Natural killer cell treated with Interleukin-12 subunit alpha and Interleukin-12 subunit beta and Interleukin-15 and Interleukin-18, amount 100 ng/mL, for 72 hours (primary cell): ENCODE results near the gene SGSH. TPM values are rescaled to one million over a fixed set of nuclear protein-coding genes. Genes with fewer than 3 reads are reported as not detected.

Source experiments
- ATAC-seq, 2 donors: fragments of 150-1000 bp; cut with Tn5 transposase in 1 of 2; sonication (Bioruptor Pico), chemical (Tn5 transposase) in 1 of 2; 2 replicates each; pipeline ENCODE4 v1.10.0; 2021
- DNase-seq: peaks from one replicate; pipeline ENCODE4 v3.0.0; 2022; ENCODE audit warnings: low spot score
- H3K27ac Mint-ChIP-seq, 2 donors: 1 replicate in 1 of 2; 2 replicates in 1 of 2; pipeline ENCODE4 v1.8.0; 2022; ENCODE audit warnings: mixed read lengths in 2 of 2, mild to moderate bottlenecking in 1 of 2, moderate library complexity in 1 of 2
- H3K27me3 Mint-ChIP-seq, 2 donors: 1 replicate in 1 of 2; 2 replicates in 1 of 2; pipeline ENCODE4 v1.8.0; 2022; ENCODE audit warnings: mixed read lengths in 2 of 2
- H3K36me3 Mint-ChIP-seq: one replicate; pipeline ENCODE4 v1.8.0; 2022; ENCODE audit warnings: mixed read lengths
- H3K4me1 Mint-ChIP-seq, 2 donors: 1 replicate in 1 of 2; 2 replicates in 1 of 2; pipeline ENCODE4 v1.8.0; 2022; ENCODE audit warnings: low read depth in 2 of 2, mixed read lengths in 2 of 2, mild to moderate bottlenecking in 1 of 2
- H3K4me3 Mint-ChIP-seq: one replicate; pipeline ENCODE4 v1.8.0; 2022; ENCODE audit warnings: mixed read lengths
- H3K9me3 Mint-ChIP-seq: 2 replicates; pipeline ENCODE4 v1.8.0; 2022; ENCODE audit warnings: mixed read lengths
- total RNA-seq, 2 donors: library from RNA; stranded (reverse); gene quantifications; one replicate each; pipeline ENCODE4 v1.2.3, GENCODE V29; 2022

SGSH gene
- total RNA-seq, 2 donors from 2014 or later = 9.9 to 32.4 TPM

- Mint-ChIP-seq H3K9me3 (peaks cover 3% of the 10 kb centered on the region), H3K27me3 (no peaks in the 10 kb centered on the region), H3K4me3 (no peak overlapping the region), H3K27ac (no peak overlapping the region), H3K36me3 (peaks cover 7% of the 10 kb centered on the region), H3K4me1 (peaks cover 5 to 8% of the 10 kb centered on the region in 2 donors)
- ATAC-seq (no peak), DNase-seq (no peak)
Measured at GRCh38 chr17:80227156-80227555, 7.0 kb upstream of the SGSH start.

DNA sequence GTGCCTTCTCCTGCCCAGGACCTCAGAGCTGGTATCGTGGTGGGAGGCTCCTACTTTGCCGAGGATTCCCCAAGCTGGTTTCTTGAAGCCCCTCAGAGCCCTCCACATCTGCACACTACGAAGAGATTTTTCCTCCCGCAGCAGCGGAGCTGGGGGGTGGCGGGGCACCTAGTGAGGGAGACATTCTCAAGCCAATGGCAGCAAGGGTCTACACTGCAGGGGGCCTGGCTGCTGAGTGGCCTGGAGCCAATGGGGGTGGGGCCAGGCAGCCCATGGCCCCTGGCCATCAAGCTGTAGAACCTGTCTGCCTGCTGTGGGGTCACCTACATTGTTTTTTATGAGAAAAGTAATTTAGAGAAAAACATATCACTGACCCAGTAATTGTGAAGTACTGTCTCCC lies 5.1 kb upstream of the SGSH start:
- Mint-ChIP-seq H3K27me3 (no peaks in the 10 kb centered on the region), H3K4me1 (peaks cover 7 to 8% of the 10 kb centered on the region in 2 donors), H3K4me3 (no peak overlapping the region), H3K27ac (no peak overlapping the region), H3K36me3 (no peaks in the 10 kb centered on the region), H3K9me3 (no peaks in the 10 kb centered on the region)
- no peak for ATAC-seq
- no peak for DNase-seq

- Mint-ChIP-seq H3K36me3 (no peaks in the 10 kb centered on the region), H3K4me3 (no peak overlapping the region), H3K27me3 (no peaks in the 10 kb centered on the region), H3K9me3 (no peaks in the 10 kb centered on the region), H3K27ac (no peak overlapping the region), H3K4me1 (peaks cover 8 to 10% of the 10 kb centered on the region in 2 donors)
- ATAC-seq (no peak), DNase-seq (no peak)
Measured at GRCh38 chr17:80224683-80225082, 4.5 kb upstream of the SGSH start.

GRCh38 chr17:80223838-80224497 lies 3.8 kb upstream of the SGSH start:
- Mint-ChIP-seq H3K4me1 (peaks cover 15 to 16% of the 10 kb centered on the region in 2 donors), H3K36me3 (no peaks in the 10 kb centered on the region), H3K9me3 (no peaks in the 10 kb centered on the region), H3K27ac (no peak overlapping the region), H3K4me3 (no peak overlapping the region), H3K27me3 (no peaks in the 10 kb centered on the region)
- ATAC-seq = no peak
- DNase-seq = no peak

DNA sequence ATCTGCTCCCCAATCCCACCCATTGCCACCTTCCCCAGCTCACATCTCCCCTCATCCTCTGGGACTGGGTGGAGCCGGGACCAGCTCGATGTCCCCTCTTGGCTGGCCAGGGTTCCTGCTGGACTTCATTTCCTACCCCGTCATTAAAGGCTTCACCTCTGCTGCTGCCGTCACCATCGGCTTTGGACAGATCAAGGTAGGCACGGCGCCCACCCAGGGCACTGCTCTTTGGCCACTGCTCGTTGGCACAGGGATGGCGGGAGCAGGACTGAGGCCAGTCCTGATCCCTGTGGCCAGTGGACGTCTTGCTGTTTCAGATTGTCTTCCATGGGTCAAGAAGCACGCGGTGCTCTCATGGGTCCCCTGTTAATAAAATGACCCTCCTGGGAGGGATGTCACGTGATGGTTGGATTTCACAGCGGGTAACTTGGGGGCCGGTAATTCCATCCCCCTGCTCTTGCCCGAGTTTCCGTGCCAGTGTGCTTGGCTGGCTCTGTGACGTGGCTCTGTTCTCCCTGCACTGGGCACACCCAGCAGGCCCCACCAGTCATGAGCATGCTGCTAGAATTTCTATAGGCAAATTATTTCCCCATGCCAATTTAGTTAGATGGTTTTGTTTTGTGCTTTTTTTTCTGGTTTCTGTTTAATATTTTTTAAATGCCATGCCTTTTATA lies 3.1 kb upstream of the SGSH start:
- no peak overlapping the region for H3K27ac Mint-ChIP-seq
- no peaks in the 10 kb centered on the region for H3K9me3 Mint-ChIP-seq
- H3K4me3 Mint-ChIP-seq = no peak overlapping the region
- no peaks in the 10 kb centered on the region for H3K27me3 Mint-ChIP-seq
- ATAC-seq (no peak), DNase-seq (no peak)
- peaks cover 20 to 22% of the 10 kb centered on the region in 2 donors for H3K4me1 Mint-ChIP-seq
- H3K36me3 Mint-ChIP-seq = no peaks in the 10 kb centered on the region

- Mint-ChIP-seq H3K36me3 (no peaks in the 10 kb centered on the region), H3K9me3 (no peaks in the 10 kb centered on the region), H3K27ac (no peak overlapping the region), H3K4me1 (peaks cover 23 to 25% of the 10 kb centered on the region in 2 donors), H3K4me3 (no peak overlapping the region), H3K27me3 (no peaks in the 10 kb centered on the region)
- DNase-seq = no peak
- ATAC-seq = no peak
Measured at GRCh38 chr17:80222376-80223141, 2.4 kb upstream of the SGSH start.

DNA sequence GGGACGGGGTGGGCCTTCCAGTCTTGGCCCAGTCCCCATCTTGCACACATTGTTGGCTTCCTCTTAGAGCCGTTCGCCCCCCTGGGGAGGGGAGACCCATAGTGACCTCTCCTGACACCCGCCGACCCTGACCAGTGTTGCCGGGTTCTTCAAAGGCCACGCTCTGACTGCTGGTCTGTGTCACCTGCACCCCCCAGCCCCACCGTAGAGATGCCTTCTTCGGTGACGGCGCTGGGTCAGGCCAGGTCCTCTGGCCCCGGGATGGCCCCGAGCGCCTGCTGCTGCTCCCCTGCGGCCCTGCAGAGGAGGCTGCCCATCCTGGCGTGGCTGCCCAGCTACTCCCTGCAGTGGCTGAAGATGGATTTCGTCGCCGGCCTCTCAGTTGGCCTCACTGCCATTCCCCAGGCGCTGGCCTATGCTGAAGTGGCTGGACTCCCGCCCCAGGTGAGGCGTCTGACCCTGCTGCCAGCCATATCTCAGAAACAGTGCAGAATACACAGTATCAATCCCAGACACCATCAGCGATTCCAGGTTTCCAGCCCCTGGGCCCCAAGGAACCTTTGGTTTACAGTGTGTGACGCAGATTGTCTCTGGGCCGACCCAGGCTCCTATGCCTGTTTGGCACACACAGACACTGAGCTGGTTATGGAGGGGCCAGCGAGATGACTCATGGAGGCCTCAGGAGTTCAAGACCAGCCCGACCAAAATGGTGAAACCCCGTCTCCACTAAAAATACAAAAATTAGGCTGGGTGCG lies 1.4 kb upstream of the SGSH start:
- DNase-seq = no peak
- no peaks in the 10 kb centered on the region for H3K36me3 Mint-ChIP-seq
- peak overlapping the region in 1 of 2 donors; percentile 62 for H3K27ac Mint-ChIP-seq
- no peaks in the 10 kb centered on the region for H3K9me3 Mint-ChIP-seq
- peaks cover 27 to 31% of the 10 kb centered on the region in 2 donors for H3K4me1 Mint-ChIP-seq
- no peak for ATAC-seq
- peak overlapping the region; percentile 79 for H3K4me3 Mint-ChIP-seq
- H3K27me3 Mint-ChIP-seq = no peaks in the 10 kb centered on the region

GRCh38 chr17:80220736-80221215 lies 643 bp upstream of the SGSH start:
- H3K4me3 Mint-ChIP-seq = peak overlapping the region; percentile 79
- peak overlapping the region in 1 of 2 donors; percentile 62 for H3K27ac Mint-ChIP-seq
- no peaks in the 10 kb centered on the region for H3K9me3 Mint-ChIP-seq
- H3K36me3 Mint-ChIP-seq = no peaks in the 10 kb centered on the region
- peaks cover 27 to 31% of the 10 kb centered on the region in 2 donors for H3K4me1 Mint-ChIP-seq
- no peaks in the 10 kb centered on the region for H3K27me3 Mint-ChIP-seq
- ATAC-seq (no peak), DNase-seq (no peak)

DNA sequence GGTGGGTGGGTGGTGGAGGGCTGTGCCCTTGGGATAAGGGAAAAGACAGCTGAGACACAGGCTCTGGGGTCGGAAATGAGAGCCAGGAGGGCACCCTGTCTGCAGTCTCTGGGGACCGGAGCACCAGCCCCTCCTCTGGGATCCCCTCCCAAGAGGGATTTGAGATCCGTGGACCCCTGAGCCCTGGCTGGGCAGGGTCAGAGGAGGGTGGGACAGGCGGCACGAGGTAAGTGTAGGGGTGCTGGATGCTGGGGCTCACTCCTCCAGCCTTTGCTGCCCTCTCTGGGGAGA lies 425 bp downstream of the SGSH start:
- H3K36me3 Mint-ChIP-seq = no peaks in the 10 kb centered on the region
- H3K4me1 Mint-ChIP-seq = peaks cover 27 to 31% of the 10 kb centered on the region in 2 donors
- DNase-seq (no peak), ATAC-seq (peak in 1 of 2 donors; percentile 23)
- H3K27me3 Mint-ChIP-seq = no peaks in the 10 kb centered on the region
- H3K27ac Mint-ChIP-seq = peak overlapping the region; percentile 80 to 83
- H3K4me3 Mint-ChIP-seq = peak overlapping the region; percentile 88
- no peaks in the 10 kb centered on the region for H3K9me3 Mint-ChIP-seq

- peak; percentile 91 for DNase-seq
- Mint-ChIP-seq H3K27ac (peak overlapping the region; percentile 80 to 83), H3K27me3 (no peaks in the 10 kb centered on the region), H3K4me1 (peaks cover 26 to 29% of the 10 kb centered on the region in 2 donors), H3K9me3 (no peaks in the 10 kb centered on the region), H3K36me3 (no peaks in the 10 kb centered on the region), H3K4me3 (peak overlapping the region; percentile 88)
- ATAC-seq = peak; percentile 89 to 91
Measured at GRCh38 chr17:80219013-80219762, 945 bp downstream of the SGSH start.

GRCh38 chr17:80218391-80218790 lies 1.7 kb downstream of the SGSH start:
- H3K36me3 Mint-ChIP-seq = no peaks in the 10 kb centered on the region
- peaks cover 22 to 24% of the 10 kb centered on the region in 2 donors for H3K4me1 Mint-ChIP-seq
- H3K27ac Mint-ChIP-seq = peak overlapping the region; percentile 80 to 83
- ATAC-seq (no peak), DNase-seq (no peak)
- peak overlapping the region; percentile 88 for H3K4me3 Mint-ChIP-seq
- no peaks in the 10 kb centered on the region for H3K27me3 Mint-ChIP-seq
- no peaks in the 10 kb centered on the region for H3K9me3 Mint-ChIP-seq

- H3K27ac Mint-ChIP-seq = peak overlapping the region in 1 of 2 donors; percentile 55
- H3K36me3 Mint-ChIP-seq = no peaks in the 10 kb centered on the region
- H3K4me3 Mint-ChIP-seq = peak overlapping the region; percentile 10
Measured at GRCh38 chr17:80217703-80218362, 2.3 kb downstream of the SGSH start.

More at GRCh38 chr17:80217703-80218362, 2.3 kb downstream of the SGSH start:
- Mint-ChIP-seq H3K4me1 (peaks cover 22 to 24% of the 10 kb centered on the region in 2 donors), H3K9me3 (no peaks in the 10 kb centered on the region), H3K27me3 (no peaks in the 10 kb centered on the region)
- DNase-seq = no peak
- no peak for ATAC-seq
